Uterus (tissue), 2 donors: ENCODE results near the gene DZIP1L.

Experiments
- POLR2A ChIP-seq, 2 donors: fragments of 450-650 bp; IDR thresholded peaks; one replicate each; pipeline ENCODE4 v1.6.1; 2016; ENCODE audit warnings: antibody characterized with exemption in 2 of 2, mild to moderate bottlenecking in 1 of 2, moderate library complexity in 1 of 2
- TF ChIP-seq, protein P1 (sequence below), 4 experiments: fragments of 200-600 bp in 2 of 4; fragments of 450-650 bp in 2 of 4; sonication (generic) in 2 of 4; IDR thresholded peaks; one replicate each; pipeline ENCODE4 v1.5.1; 2016 to 2019; ENCODE audit warnings: antibody characterized with exemption in 4 of 4, mild to moderate bottlenecking in 2 of 4, moderate library complexity in 1 of 4

DNA sequence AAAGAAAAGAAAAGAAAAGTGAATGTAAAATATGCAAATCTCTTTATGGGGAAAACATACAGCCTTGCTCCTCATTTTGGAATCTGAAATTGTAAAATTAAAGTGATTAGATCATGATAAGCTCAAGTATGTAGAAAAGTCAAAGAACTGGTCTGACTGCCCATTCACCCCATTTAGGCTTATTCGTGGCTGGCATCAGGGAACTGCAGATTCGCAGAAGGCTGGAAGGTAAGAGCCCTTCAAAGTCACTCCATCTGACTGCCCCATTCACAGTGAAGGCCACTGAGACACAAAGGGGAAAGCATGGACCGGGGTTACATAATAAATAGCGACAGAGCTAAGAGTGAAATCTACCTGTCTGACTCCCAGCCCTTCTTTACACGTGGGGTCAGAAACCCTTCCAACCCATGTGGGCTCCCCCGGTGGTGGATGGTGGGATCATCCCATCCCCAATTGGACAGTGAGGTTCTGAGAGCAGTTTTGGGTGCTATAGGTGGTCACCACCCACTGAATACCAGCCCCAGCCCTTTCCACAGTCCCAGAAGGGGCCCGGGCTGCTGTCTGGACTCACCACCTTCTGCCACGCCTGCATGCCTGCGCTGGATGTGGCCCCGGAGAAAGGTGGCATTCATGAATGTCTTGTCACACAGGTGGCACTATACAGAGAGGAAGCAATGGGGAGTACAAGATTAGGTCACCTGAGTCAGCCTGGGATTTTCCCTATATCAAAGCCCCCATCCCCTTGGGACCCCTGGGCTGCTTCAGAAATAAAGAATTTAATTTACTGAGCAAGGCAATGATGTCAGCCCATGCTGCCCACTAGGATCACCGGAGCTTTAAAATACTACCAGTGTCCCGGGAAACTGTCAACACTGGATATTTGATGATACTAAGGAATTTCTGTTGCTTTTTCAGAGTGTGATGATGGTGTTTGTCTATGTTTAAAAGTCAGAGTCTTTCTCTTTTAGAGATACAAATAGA lies 17.9 kb downstream of the DZIP1L start:
- TF ChIP-seq, protein P1, sequence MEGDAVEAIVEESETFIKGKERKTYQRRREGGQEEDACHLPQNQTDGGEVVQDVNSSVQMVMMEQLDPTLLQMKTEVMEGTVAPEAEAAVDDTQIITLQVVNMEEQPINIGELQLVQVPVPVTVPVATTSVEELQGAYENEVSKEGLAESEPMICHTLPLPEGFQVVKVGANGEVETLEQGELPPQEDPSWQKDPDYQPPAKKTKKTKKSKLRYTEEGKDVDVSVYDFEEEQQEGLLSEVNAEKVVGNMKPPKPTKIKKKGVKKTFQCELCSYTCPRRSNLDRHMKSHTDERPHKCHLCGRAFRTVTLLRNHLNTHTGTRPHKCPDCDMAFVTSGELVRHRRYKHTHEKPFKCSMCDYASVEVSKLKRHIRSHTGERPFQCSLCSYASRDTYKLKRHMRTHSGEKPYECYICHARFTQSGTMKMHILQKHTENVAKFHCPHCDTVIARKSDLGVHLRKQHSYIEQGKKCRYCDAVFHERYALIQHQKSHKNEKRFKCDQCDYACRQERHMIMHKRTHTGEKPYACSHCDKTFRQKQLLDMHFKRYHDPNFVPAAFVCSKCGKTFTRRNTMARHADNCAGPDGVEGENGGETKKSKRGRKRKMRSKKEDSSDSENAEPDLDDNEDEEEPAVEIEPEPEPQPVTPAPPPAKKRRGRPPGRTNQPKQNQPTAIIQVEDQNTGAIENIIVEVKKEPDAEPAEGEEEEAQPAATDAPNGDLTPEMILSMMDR (IDR thresholded peaks at IDR 0.05), result no peak
- TF ChIP-seq POLR2A (IDR thresholded peaks at IDR 0.05), result no peak
